GM12864 (cell line): ENCODE data around the gene ARSB.

Experiments used
- DNase-seq: peaks from one replicate; pipeline ENCODE4 v3.0.0-alpha.2; 2011; ENCODE audit warnings: low read depth
- H3K4me3 ChIP-seq: 2 replicates; pipeline ENCODE4 v1.5.1; 2011; ENCODE audit warnings: mild to moderate bottlenecking, low read depth, low read length, control low read depth
- TF ChIP-seq, protein P1 (sequence below): IDR thresholded peaks from 2 replicates; pipeline ENCODE4 v1.5.1; 2011; ENCODE audit warnings: low read depth, mild to moderate bottlenecking, moderate library complexity, low read length, control low read depth, inconsistent platforms; ENCODE audit errors: missing control alignments

Gene ARSB

DNA sequence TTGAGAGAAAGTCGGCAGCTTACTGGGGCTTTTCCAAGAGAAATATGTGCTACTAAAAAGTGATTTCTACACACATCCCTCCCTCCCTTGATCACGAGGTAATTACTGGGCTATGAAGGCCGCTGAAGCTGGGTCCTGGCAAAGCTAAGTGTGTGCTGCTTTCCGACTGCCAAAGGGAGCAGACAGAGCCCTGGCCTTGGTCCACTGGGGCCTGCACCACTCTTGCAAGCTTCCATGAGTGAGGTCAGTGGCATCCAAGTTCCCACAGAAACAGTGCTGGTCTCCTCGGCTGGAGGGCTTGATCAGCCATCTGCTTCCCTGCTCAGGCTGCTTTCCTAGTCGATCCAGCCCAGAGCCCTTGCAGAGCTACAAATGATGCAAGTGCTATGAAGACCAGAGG, 181.8 kb downstream of the ARSB start:
- DNase-seq = no peak
- TF ChIP-seq, protein P1, sequence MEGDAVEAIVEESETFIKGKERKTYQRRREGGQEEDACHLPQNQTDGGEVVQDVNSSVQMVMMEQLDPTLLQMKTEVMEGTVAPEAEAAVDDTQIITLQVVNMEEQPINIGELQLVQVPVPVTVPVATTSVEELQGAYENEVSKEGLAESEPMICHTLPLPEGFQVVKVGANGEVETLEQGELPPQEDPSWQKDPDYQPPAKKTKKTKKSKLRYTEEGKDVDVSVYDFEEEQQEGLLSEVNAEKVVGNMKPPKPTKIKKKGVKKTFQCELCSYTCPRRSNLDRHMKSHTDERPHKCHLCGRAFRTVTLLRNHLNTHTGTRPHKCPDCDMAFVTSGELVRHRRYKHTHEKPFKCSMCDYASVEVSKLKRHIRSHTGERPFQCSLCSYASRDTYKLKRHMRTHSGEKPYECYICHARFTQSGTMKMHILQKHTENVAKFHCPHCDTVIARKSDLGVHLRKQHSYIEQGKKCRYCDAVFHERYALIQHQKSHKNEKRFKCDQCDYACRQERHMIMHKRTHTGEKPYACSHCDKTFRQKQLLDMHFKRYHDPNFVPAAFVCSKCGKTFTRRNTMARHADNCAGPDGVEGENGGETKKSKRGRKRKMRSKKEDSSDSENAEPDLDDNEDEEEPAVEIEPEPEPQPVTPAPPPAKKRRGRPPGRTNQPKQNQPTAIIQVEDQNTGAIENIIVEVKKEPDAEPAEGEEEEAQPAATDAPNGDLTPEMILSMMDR = no peak

DNA sequence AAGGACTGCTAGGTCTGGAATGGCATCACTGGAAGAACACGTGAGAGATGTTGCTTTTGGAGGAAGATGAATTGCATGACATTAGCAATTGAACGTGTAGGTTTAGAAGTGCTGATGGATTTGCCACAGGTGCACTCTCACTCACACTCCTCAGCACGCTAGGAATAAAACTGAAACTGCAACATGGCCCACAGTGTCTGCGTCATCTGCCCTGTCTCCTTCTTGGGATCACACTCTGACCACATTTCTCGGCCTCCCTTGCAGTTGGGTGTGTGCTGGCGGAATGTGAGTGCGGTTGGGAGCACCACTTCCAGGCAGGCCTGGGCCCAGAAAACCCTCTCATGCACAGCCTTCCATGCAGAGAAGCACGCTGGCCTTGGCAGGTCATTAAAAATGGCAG, 183.7 kb downstream of the ARSB start:
- H3K4me3 ChIP-seq = no peak overlapping the region
- no peak for DNase-seq
- TF ChIP-seq, protein P1 = no peak

More for the DNA sequence above, 181.8 kb downstream of the ARSB start:
- no peak overlapping the region for H3K4me3 ChIP-seq

DNA sequence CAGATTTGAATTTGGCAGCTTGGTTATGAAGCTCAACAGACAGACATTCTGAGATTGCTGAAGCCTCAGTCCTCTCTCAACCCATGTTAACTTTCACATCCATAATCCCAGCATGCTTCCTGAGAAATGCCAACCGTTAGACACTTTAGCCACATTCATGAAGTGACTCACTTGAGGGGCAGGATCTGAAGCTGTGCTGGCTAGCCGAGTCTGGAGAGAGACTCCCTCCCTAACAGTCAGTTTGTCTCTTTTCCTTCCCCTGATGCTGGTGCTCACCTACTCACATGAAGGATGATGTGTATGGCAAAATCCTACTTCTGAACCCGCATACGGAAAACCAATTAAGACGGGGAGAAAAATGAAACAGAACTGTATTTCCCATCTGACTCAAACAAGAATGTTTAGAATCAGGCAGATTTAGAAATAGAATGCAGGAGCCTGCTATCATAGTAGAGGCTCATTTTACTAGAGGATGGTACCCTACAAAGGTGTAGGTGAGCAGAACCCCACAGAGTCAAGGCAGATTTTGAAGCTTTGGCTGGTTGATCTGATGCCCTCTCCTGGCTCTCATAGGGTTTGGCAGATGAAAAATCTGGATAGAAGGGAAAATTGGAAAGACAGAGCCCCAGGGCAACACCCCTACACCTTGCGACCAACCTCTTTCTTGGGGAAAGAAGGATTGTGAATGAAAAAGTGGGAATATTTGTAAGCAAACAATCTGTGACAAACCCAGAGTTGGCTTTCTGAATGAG, 185.7 kb downstream of the ARSB start:
- no peak for DNase-seq
- H3K4me3 ChIP-seq = no peak overlapping the region
- TF ChIP-seq, protein P1 = no peak

DNA sequence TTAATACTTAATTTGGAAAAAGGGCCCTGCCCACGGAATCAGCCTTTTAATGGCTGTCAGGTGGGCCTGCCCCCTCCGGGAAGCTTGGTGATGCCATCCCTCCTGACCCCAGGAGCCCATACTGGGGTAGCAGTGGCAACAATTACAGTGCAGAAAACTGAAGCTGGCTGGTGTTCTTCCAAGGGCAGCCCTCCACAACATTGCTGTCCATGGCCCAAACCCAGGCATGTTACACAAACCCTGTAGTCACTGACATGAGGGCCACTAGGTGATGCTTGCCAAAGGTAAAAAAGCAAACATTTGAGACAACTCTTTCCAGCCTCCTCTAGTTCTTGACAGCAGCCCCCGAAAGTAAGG, 186.5 kb downstream of the ARSB start:
- no peak for DNase-seq
- TF ChIP-seq, protein P1 = no peak
- no peak overlapping the region for H3K4me3 ChIP-seq

DNA sequence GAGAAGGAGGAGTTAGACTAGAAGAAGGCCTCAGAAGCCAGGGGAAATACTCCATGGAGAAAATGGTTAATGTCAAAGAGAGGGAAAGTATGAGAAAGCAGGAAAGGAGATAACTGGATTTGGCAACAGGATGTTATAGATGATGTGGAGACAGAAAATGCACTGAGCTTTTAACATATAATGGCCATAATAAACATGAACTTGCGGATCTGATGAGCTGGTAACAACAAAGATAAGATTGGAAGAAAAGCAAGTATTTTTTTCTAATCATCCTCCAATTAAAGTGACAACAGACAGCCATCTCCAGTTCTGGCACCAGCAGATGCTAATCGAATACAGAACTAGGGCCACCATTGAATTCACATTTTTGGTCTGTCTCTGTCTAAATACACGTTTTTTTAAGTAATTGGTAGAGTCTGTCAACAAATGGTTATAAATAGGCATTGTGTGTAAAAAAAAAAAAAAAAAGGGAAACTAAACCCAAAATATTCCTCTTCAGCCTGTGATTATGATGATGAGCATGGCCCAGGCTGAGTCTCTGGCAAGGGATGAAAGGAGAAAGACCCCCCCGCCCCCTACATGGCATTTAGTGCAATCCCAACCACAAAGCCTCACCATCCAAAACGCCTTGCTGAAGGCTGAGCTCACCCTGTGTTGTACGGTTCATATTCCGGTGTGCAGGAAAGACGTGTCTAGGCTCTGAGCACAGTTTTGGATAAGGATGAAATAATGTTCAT, 187.0 kb downstream of the ARSB start:
- TF ChIP-seq, protein P1 = no peak
- no peak for DNase-seq
- no peak overlapping the region for H3K4me3 ChIP-seq

DNA sequence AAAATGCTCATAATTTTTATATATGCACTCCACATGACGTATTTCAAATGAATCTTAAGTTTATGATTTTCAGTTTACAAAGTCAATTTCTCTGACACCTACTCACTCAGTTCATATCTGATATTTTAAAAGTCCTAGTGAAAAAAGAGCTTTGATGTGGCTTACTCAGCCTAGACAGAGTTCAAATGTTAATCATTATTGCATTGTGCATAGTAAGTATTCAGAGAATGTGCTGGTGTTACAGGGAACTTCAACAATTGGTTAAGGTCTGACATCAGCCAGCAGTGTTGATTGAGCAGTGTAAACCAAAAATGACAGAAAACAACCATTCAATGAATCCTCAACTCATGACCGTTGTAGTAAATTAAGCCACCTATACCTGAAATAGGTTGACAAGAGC, 189.4 kb downstream of the ARSB start:
- TF ChIP-seq, protein P1 = no peak
- H3K4me3 ChIP-seq = no peak overlapping the region
- DNase-seq = no peak
